Middle frontal gyrus (tissue), 1 donor: ENCODE data around the gene PRELID2.
"Not testable (repeated sequence)": the region's sequence is repeated elsewhere in the genome, so short reads cannot be mapped to it uniquely, and the experiment has no call there.

Experiments
- DNase-seq: peaks from one replicate; pipeline ENCODE4 v3.0.0-alpha.2; 2015; ENCODE audit warnings: low spot score; ENCODE audit errors: extremely low spot score

The PRELID2 gene

GRCh38 chr5:145840458-145841132 lies 5.5 kb upstream of the PRELID2 start:
- DNase-seq = no peak

DNA sequence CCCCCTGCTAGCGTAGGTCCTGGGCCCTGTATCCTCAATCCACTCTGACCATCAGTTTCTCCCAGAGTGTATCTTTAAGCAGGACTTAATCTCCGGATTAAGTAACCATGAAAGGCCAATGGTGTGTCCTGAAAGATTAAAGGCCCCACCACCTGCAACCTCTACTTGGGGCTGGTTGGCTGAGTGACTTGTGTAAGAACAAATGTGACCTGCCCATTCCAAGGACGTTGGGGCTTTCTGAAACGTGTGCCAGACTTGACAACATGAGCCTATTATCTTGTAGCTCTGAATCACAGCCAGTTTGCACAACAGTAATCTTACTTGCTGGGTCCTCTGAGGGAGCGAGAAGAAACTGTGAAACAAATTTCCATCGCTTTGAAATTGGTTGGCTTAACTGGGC lies 3.1 kb upstream of the PRELID2 start:
- no peak for DNase-seq

DNA sequence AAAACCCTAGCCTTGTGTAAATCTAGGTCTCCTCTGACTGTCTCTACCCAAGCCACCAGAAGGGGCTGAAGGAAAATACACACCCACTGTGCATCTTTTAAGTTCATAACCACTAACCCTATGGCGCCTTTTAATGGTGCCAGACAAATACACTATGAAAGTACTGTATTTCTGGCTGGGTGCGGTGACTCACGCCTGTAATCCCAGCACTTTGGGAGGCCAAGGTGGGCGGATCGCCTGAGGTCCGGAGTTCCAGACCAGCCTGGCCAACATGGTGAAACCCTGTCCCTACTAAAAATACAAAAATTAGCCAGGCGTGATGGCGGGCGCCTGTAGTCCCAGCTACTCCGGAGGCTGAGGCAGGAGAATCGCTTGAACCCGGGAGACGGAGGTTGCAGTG lies 1.1 kb upstream of the PRELID2 start:
- DNase-seq = not testable (repeated sequence)

GRCh38 chr5:145835848-145836239 lies 702 bp upstream of the PRELID2 start:
- no peak for DNase-seq

GRCh38 chr5:145834554-145834916 lies 607 bp downstream of the PRELID2 start:
- DNase-seq = no peak

- DNase-seq = no peak
These were observed 1.4 kb downstream of the PRELID2 start for GRCh38 chr5:145833631-145834200.

- DNase-seq = no peak
These were observed 4.5 kb downstream of the PRELID2 start for GRCh38 chr5:145830594-145830993.

GRCh38 chr5:145829708-145830361 lies 5.3 kb downstream of the PRELID2 start:
- DNase-seq = no peak

- no peak for DNase-seq
These were observed 8.1 kb downstream of the PRELID2 start for GRCh38 chr5:145826895-145827674.

- peak; percentile 32 for DNase-seq
These were observed 9.4 kb downstream of the PRELID2 start for GRCh38 chr5:145825751-145826180.

- no peak for DNase-seq
These were observed 11.1 kb downstream of the PRELID2 start for GRCh38 chr5:145824040-145824439.

DNA sequence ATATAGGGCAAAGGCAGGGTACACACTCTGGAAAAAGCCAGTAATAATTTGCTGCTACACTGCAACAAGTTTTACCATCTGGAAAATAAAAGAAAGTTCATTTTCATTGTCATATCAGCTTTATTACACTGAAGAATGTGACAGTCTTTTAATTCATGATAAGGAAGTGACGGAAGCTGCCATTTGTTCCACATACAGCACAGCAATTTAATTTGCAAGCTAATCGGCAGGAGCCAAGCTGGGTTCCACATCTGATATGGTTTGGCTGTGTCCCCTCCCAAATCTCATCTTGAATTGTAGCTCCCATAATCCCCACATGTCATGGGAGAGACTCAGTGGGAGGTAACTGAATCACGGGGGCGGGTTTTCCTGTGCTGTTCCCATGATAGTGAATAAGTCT lies 16.5 kb downstream of the PRELID2 start:
- DNase-seq = no peak

GRCh38 chr5:145812877-145813276 lies 22.3 kb downstream of the PRELID2 start:
- DNase-seq = no peak

DNA sequence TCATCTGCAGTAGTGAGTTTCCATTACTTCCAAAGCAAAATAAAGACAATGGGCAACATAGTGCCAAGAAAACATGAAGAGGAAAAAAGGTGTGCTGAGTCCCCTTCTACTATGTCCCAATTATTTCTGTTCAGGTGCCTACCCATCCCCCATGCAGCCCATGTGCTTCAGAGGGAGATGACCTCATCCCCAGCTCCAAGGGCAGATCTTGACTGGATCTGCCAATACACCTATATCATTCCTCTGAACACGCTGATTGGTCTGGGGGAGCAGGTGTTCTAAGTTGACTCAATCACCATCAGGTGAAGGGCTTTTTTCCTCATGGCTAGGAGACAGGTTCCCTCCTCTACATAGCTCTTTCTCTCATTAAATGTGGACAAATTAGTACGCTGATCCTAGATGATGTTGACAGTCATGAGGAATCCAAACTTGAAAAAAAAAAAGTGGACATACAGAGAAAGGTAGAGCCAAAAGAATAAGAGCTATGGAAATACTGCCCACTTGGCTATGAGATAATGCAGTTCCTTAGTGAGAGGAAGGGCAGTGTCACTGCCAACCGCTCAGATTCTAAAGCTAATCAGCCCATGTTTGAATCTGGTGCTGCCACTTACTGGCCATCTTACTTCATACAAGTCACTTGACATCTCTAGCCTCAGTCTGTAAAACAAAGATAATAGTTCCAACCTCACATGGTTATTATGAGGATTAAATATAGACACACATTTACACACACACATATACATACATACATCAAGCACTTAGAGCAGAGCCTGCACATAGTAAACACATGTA lies 23.1 kb downstream of the PRELID2 start:
- DNase-seq = peak; percentile 27

GRCh38 chr5:145806923-145807322 lies 28.2 kb downstream of the PRELID2 start:
- no peak for DNase-seq

- no peak for DNase-seq
These were observed 29.3 kb downstream of the PRELID2 start for GRCh38 chr5:145805819-145806218.

GRCh38 chr5:145804701-145805100 lies 30.4 kb downstream of the PRELID2 start:
- DNase-seq = no peak

DNA sequence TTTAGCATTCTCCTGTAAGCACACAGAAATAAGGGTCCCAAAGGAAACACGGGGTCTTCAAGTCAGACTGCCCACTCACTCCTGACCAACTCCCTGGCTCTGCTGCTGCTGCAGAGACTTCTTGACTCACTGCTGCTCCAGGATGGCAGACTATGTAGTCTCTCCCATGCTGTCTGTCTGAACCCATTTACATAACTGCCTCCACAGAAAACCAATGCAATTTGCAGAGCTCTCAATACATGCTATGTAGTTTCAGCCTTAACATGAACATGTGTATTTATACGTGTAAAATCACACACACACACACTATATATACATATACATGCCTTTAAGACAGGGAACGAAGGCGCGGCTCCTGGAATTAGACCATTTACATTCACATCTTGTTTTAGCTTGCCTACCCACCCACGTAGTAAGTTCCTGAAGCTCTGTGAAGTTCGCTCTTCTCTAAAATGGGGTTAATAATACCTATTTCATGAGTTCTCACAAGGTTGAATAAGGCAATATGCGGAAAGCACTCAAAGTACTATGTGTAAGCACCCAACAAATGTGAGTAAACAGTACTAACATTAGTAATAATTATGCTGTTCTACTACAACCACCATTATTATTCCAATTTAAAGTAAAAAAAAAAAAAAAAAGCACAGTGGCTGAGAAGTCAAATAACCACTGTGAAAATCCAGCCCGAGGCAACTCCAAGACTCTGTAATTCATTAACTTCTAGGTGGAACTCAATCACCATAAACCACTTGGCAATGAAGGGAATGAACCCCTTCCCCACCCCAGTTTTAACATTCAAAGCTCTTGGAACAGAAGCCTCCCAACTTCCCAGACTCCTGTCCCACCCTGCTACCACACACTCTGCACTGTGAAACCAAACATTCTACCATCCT lies 31.8 kb downstream of the PRELID2 start:
- DNase-seq = no peak

- DNase-seq = no peak
These were observed 33.9 kb downstream of the PRELID2 start for GRCh38 chr5:145801195-145801594.

- no peak for DNase-seq
These were observed 35.0 kb downstream of the PRELID2 start for GRCh38 chr5:145800181-145800580.
